Smooth muscle cell (in vitro differentiated cells): ENCODE measurements around the gene ZFYVE27. TPM values are rescaled to one million over a fixed set of nuclear protein-coding genes. Genes with fewer than 3 reads are reported as not detected.

Experiments used
- DNase-seq: peaks from one replicate; lab custom pipeline; 2025; ENCODE audit not compliant: unreplicated experiment; lab: John Stamatoyannopoulos, UW
- H2AFZ ChIP-seq: fragments of 200-600 bp; sonication (generic); 2 replicates; pipeline ENCODE4 v1.6.0; 2016; ENCODE audit warnings: antibody characterized with exemption, low read depth, mild to moderate bottlenecking
- H3F3A ChIP-seq: fragments of 200-600 bp; sonication (generic); 2 replicates; pipeline ENCODE4 v1.6.0; 2017; ENCODE audit warnings: antibody characterized with exemption, low read depth
- H3K27ac ChIP-seq: fragments of 200-600 bp; sonication (generic); 2 replicates; pipeline ENCODE4 v1.5.1; 2016; ENCODE audit warnings: low read depth, mild to moderate bottlenecking
- H3K27me3 ChIP-seq: fragments of 200-600 bp; sonication (generic); 2 replicates; pipeline ENCODE4 v1.6.1; 2016; ENCODE audit warnings: low read depth, mild to moderate bottlenecking
- H3K36me3 ChIP-seq: fragments of 200-600 bp; sonication (generic); 2 replicates; pipeline ENCODE4 v1.5.1; 2016; ENCODE audit warnings: low read depth
- H3K4me1 ChIP-seq: fragments of 200-600 bp; sonication (generic); 2 replicates; pipeline ENCODE4 v1.5.1; 2016; ENCODE audit warnings: low read depth
- H3K4me2 ChIP-seq: fragments of 200-600 bp; sonication (generic); 2 replicates; pipeline ENCODE4 v1.6.0; 2016; ENCODE audit warnings: mild to moderate bottlenecking
- H3K4me3 ChIP-seq: fragments of 200-600 bp; sonication (generic); 2 replicates; pipeline ENCODE4 v1.5.1; 2016; ENCODE audit warnings: mild to moderate bottlenecking
- H3K79me2 ChIP-seq: fragments of 200-600 bp; sonication (generic); 2 replicates; pipeline ENCODE4 v1.6.0; 2016; ENCODE audit warnings: low read depth, mild to moderate bottlenecking
- H3K9ac ChIP-seq: fragments of 200-600 bp; sonication (generic); 2 replicates; pipeline ENCODE4 v1.6.0; 2016; ENCODE audit warnings: low read depth
- H3K9me3 ChIP-seq: fragments of 200-600 bp; sonication (generic); replicated peaks from 2 replicates; pipeline ENCODE4 v1.5.1; 2016; ENCODE audit warnings: low read depth
- H4K20me1 ChIP-seq: fragments of 200-600 bp; sonication (generic); 2 replicates; pipeline ENCODE4 v1.6.0; 2016; ENCODE audit warnings: low read depth
- CTCF ChIP-seq: fragments of 200-600 bp; sonication (generic); IDR thresholded peaks from 2 replicates; pipeline ENCODE4 v1.5.1; 2017; ENCODE audit warnings: borderline replicate concordance, mild to moderate bottlenecking, antibody characterized with exemption; ENCODE audit not compliant: insufficient read depth, poor library complexity, severe bottlenecking
- WGBS: methylation state at CpG from one replicate; pipeline ENCODE4 v1.1.7; 2016; ENCODE audit warnings: low lambda C conversion rate; 5-methylcytosine and 5-hydroxymethylcytosine counted together
- polyA plus RNA-seq: library from polyadenylated mRNA; unstranded; fragments of >200 nt; fragmentation: Nextera tagmentation; extraction: Ambion mirVana; gene quantifications from 2 replicates; pipeline ENCODE4 v1.2.1, GENCODE V29; 2016
- total RNA-seq: library from RNA; depleted of rRNA; stranded (reverse); fragments of >200 nt; gene quantifications from 2 replicates; pipeline ENCODE4 v1.2.3, GENCODE V29; 2014

ZFYVE27 gene
- total and polyA plus RNA-seq, 2 experiments from 2014 or later, result 7.0 to 11.4 TPM

- Histone ChIP-seq H3K4me3 (no peak overlapping the region), H2AFZ (no peak overlapping the region), H4K20me1 (no peaks in the 10 kb centered on the region), H3F3A (no peaks in the 10 kb centered on the region), H3K79me2 (no peaks in the 10 kb centered on the region), H3K4me2 (no peak overlapping the region), H3K27ac (no peak overlapping the region), H3K4me1 (no peaks in the 10 kb centered on the region), H3K36me3 (no peaks in the 10 kb centered on the region), H3K9ac (no peak overlapping the region), H3K27me3 (peaks cover 24% of the 10 kb centered on the region), H3K9me3 (no peaks in the 10 kb centered on the region)
- no peak for TF ChIP-seq CTCF
- 77% methylated on average over 6 of the region's 6 CpGs for WGBS
- no peak for DNase-seq
These were observed 53.0 kb downstream of the ZFYVE27 start for GRCh38 chr10:97789770-97790397.

- Histone ChIP-seq H3K27me3 (peaks cover 15% of the 10 kb centered on the region), H3K27ac (no peak overlapping the region), H2AFZ (no peak overlapping the region), H3K9me3 (no peaks in the 10 kb centered on the region), H3K36me3 (no peaks in the 10 kb centered on the region), H3K4me2 (no peak overlapping the region), H4K20me1 (no peaks in the 10 kb centered on the region), H3F3A (no peaks in the 10 kb centered on the region), H3K4me3 (no peak overlapping the region), H3K4me1 (no peaks in the 10 kb centered on the region), H3K9ac (no peak overlapping the region), H3K79me2 (no peaks in the 10 kb centered on the region)
- TF ChIP-seq CTCF, result peak; percentile 90
- DNase-seq, result peak; percentile 17
- WGBS, result 41% methylated on average over 13 of the region's 13 CpGs
These were observed 55.1 kb downstream of the ZFYVE27 start for GRCh38 chr10:97791824-97792721.

- WGBS, result 54% methylated on average over 4 of the region's 4 CpGs
- H3K36me3 ChIP-seq, result no peaks in the 10 kb centered on the region
- peaks cover 7% of the 10 kb centered on the region for H3K27me3 ChIP-seq
- no peak overlapping the region for H3K9ac ChIP-seq
- DNase-seq, result no peak
- no peaks in the 10 kb centered on the region for H4K20me1 ChIP-seq
- no peak overlapping the region for H3K27ac ChIP-seq
- no peaks in the 10 kb centered on the region for H3K4me1 ChIP-seq
- no peak overlapping the region for H3K4me2 ChIP-seq
- H3F3A ChIP-seq, result no peaks in the 10 kb centered on the region
- no peak overlapping the region for H3K4me3 ChIP-seq
- H2AFZ ChIP-seq, result no peak overlapping the region
- no peaks in the 10 kb centered on the region for H3K79me2 ChIP-seq
- TF ChIP-seq CTCF, result no peak
- H3K9me3 ChIP-seq, result no peaks in the 10 kb centered on the region
These were observed 59.0 kb downstream of the ZFYVE27 start for GRCh38 chr10:97795886-97796285.
